HG02759 (cell line): Measurements from ENCODE around the gene BDKRB1.

Experiments used
- ATAC-seq: cut with Tn5 transposase; IDR thresholded peaks from one replicate; pipeline ENCODE4 v1.9.1; 2021; ENCODE audit warnings: mild to moderate bottlenecking, moderate library complexity; ENCODE audit not compliant: unreplicated experiment

Gene BDKRB1

GRCh38 chr14:96255501-96256366 lies at the start of gene BDKRB1:
Gene BDKRB1 (plus strand): TSS chr14:96256210. CDS start chr14:96263683, 7,473 bp downstream.
- ATAC-seq: no peak

- no peak for ATAC-seq
Observed at GRCh38 chr14:96206461-96206860, 49.5 kb upstream of the BDKRB1 start.

GRCh38 chr14:96207686-96208085 lies 48.3 kb upstream of the BDKRB1 start:
- no peak for ATAC-seq

- no peak for ATAC-seq
Observed at GRCh38 chr14:96208739-96209138, 47.3 kb upstream of the BDKRB1 start.

GRCh38 chr14:96212140-96212539 lies 43.9 kb upstream of the BDKRB1 start:
- no peak for ATAC-seq

GRCh38 chr14:96212896-96213295 lies 43.1 kb upstream of the BDKRB1 start:
- ATAC-seq: no peak

GRCh38 chr14:96213871-96214465 lies 42.0 kb upstream of the BDKRB1 start:
- ATAC-seq: no peak

GRCh38 chr14:96214793-96215192 lies 41.2 kb upstream of the BDKRB1 start:
- no peak for ATAC-seq

- no peak for ATAC-seq
Observed at GRCh38 chr14:96215452-96216244, 40.4 kb upstream of the BDKRB1 start.

GRCh38 chr14:96216627-96217026 lies 39.4 kb upstream of the BDKRB1 start:
- no peak for ATAC-seq

GRCh38 chr14:96217376-96217913 lies 38.6 kb upstream of the BDKRB1 start:
- no peak for ATAC-seq

- ATAC-seq: no peak
Observed at GRCh38 chr14:96221109-96221650, 34.8 kb upstream of the BDKRB1 start.

- ATAC-seq: no peak
Observed at GRCh38 chr14:96221841-96222240, 34.2 kb upstream of the BDKRB1 start.

GRCh38 chr14:96224480-96225096 lies 31.4 kb upstream of the BDKRB1 start:
- ATAC-seq: no peak

- no peak for ATAC-seq
Observed at GRCh38 chr14:96225213-96225612, 30.8 kb upstream of the BDKRB1 start.

- no peak for ATAC-seq
Observed at GRCh38 chr14:96225745-96226151, 30.3 kb upstream of the BDKRB1 start.

GRCh38 chr14:96227428-96227827 lies 28.6 kb upstream of the BDKRB1 start:
- no peak for ATAC-seq

GRCh38 chr14:96229315-96229714 lies 26.7 kb upstream of the BDKRB1 start:
- ATAC-seq: no peak

GRCh38 chr14:96231056-96231455 lies 25.0 kb upstream of the BDKRB1 start:
- ATAC-seq: no peak

- ATAC-seq: no peak
Observed at GRCh38 chr14:96231526-96232130, 24.4 kb upstream of the BDKRB1 start.
